DND-41 (cell line): ENCODE data around the gene PCDHB6.
"Not testable (repeated sequence)": the region's sequence is repeated elsewhere in the genome, so short reads cannot be mapped to it uniquely, and the experiment has no call there.

Source experiments
- CTCF ChIP-seq: IDR thresholded peaks from 2 replicates; pipeline ENCODE4 v1.5.1; 2012; ENCODE audit warnings: borderline replicate concordance, low read length, moderate library complexity, mild to moderate bottlenecking; ENCODE audit not compliant: poor library complexity, severe bottlenecking; ENCODE audit errors: extremely low read depth
- EZH2 ChIP-seq: IDR thresholded peaks from 3 replicates; pipeline ENCODE4 v1.6.1; 2012; ENCODE audit warnings: borderline replicate concordance, low read depth, mild to moderate bottlenecking, moderate library complexity, low read length, inconsistent platforms; ENCODE audit not compliant: severe bottlenecking

GRCh38 chr5:141174291-141175104, 24.6 kb downstream of the PCDHB6 start:
- TF ChIP-seq CTCF, EZH2: not testable (repeated sequence)
